ENCODE measurements around the gene DGKD. TPM values are rescaled to one million over a fixed set of nuclear protein-coding genes. Genes with fewer than 3 reads are reported as not detected.
A peak's percentile ranks its signal among the peaks of the same experiment; 100 is the strongest.

DGKD gene
- total RNA-seq, 1 donor from 2014 or later = 17.7 TPM

DNA sequence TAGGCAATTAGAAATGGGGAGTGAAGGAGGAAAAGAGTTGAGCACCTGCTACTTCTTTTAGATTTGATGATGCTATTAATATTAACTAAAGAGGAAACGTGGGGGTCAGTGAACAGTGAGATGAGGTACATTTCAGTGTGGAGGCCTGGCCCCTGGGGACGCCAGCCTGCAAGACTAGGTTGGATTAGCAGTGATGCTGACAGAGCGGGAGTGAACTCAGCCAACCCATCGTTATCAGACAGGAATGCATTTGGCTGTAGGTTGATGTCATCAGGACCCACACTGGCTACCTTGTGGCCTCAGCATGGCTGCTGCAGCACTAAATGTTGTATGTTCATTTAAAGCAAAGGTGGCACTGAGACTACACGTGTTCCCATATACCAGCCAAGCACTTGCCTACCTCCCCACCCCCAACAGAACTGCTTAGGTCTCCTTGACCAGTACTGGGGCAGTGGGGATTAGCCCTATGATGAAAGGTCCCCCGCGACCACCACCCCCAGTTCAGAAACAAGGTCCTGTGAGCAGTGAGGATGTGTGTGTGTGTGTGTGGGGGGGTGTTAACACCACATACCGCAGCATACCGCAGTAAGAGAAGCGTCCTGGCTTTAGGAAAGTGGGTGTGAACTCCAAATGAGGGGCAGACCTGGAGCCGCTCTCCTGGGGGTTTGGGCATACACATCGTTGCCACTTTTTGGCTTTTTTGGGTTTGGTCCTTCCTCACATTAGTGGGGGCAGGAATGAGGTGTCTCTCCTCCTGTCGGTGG, 26.0 kb downstream of the DGKD start:
- H3K27ac Mint-ChIP-seq (ENCODE audit: unreplicated experiment) = peak overlapping the region; percentile 14
- TF ChIP-seq, protein P1, sequence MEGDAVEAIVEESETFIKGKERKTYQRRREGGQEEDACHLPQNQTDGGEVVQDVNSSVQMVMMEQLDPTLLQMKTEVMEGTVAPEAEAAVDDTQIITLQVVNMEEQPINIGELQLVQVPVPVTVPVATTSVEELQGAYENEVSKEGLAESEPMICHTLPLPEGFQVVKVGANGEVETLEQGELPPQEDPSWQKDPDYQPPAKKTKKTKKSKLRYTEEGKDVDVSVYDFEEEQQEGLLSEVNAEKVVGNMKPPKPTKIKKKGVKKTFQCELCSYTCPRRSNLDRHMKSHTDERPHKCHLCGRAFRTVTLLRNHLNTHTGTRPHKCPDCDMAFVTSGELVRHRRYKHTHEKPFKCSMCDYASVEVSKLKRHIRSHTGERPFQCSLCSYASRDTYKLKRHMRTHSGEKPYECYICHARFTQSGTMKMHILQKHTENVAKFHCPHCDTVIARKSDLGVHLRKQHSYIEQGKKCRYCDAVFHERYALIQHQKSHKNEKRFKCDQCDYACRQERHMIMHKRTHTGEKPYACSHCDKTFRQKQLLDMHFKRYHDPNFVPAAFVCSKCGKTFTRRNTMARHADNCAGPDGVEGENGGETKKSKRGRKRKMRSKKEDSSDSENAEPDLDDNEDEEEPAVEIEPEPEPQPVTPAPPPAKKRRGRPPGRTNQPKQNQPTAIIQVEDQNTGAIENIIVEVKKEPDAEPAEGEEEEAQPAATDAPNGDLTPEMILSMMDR (IDR thresholded peaks at IDR 0.05; ENCODE audit: insufficient read depth, low read depth, low read length) = no peak
- no peak for TF ChIP-seq EZH2 (IDR thresholded peaks at IDR 0.05; ENCODE audit: insufficient read depth, low read length)
- Histone ChIP-seq H3K4me1 (ENCODE audit: insufficient read depth, low read length) (no peaks in the 10 kb centered on the region), H3K36me3 (ENCODE audit: insufficient read depth, low read length) (no peaks in the 10 kb centered on the region), H2AFZ (ENCODE audit: low read depth, low read length) (no peak overlapping the region), H3K27me3 (ENCODE audit: insufficient read depth, low read length) (no peaks in the 10 kb centered on the region), H3K4me2 (ENCODE audit: low read length) (no peak overlapping the region), H3K9me3 (ENCODE audit: insufficient read depth, low read depth, low read length) (no peaks in the 10 kb centered on the region), H3K4me3 (ENCODE audit: insufficient read depth, low read depth, low read length) (no peak overlapping the region), H3K27ac (ENCODE audit: low read depth, low read length) (no peak overlapping the region), H3K79me2 (ENCODE audit: insufficient read depth, low read length) (peaks cover 24% of the 10 kb centered on the region), H4K20me1 (ENCODE audit: insufficient read depth, low read length) (peaks cover 52% of the 10 kb centered on the region), H3K9ac (ENCODE audit: low read length) (no peak overlapping the region)
- FAIRE-seq = no peak
- peaks cover 6% of the 10 kb centered on the region for H3K4me1 Mint-ChIP-seq (ENCODE audit: low read depth, unreplicated experiment)
- no peaks in the 10 kb centered on the region for H3K27me3 Mint-ChIP-seq (ENCODE audit: low read depth, unreplicated experiment)
- H3K4me3 Mint-ChIP-seq (ENCODE audit: unreplicated experiment) = no peak overlapping the region
- peaks cover 3% of the 10 kb centered on the region for H3K36me3 Mint-ChIP-seq (ENCODE audit: low read depth, unreplicated experiment)
- peaks cover 1% of the 10 kb centered on the region for H3K9me3 Mint-ChIP-seq (ENCODE audit: unreplicated experiment)
- DNase-seq (ENCODE audit: low read depth) = peak; percentile 23

DNA sequence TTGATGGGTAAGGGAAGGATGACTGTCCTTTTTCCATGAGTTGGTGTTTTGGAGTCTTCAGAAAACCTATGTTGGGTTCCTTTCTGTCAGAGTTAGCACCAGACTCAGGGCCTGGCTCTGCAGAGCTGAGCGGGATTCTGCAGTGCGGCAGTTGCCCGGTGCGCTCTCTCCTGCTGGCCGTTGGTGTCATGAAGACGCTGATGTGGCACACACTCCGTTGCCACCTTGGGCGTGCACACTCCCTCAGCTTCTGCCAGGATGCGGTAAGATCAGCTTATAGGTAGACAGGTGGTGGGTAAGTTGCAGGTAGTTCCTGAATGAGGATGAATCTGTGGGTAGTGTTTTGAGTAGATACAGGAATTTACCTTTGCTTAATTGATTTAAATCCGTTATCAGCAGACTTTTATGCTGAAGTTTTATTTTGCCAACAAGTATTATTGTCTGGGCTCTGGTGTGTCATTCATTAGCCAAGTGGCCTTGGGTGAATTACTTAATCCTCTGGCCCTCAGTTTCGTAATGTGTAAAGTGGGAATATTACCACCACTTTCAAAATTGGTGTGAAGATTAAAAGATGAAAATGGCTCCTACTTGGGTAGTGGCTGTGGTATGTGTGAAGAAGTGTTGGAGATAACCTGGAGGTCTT, 26.8 kb downstream of the DGKD start:
- no peak overlapping the region for H3K4me3 ChIP-seq (ENCODE audit: insufficient read depth, low read depth, low read length)
- H3K27ac ChIP-seq (ENCODE audit: low read depth, low read length) = no peak overlapping the region
- no peak overlapping the region for H3K9ac ChIP-seq (ENCODE audit: low read length)
- Mint-ChIP-seq H3K36me3 (ENCODE audit: low read depth, unreplicated experiment) (peaks cover 3% of the 10 kb centered on the region), H3K9me3 (ENCODE audit: unreplicated experiment) (peaks cover 1% of the 10 kb centered on the region), H3K4me3 (ENCODE audit: unreplicated experiment) (no peak overlapping the region), H3K27ac (ENCODE audit: unreplicated experiment) (no peak overlapping the region), H3K27me3 (ENCODE audit: low read depth, unreplicated experiment) (no peaks in the 10 kb centered on the region), H3K4me1 (ENCODE audit: low read depth, unreplicated experiment) (peaks cover 14% of the 10 kb centered on the region)
- FAIRE-seq = no peak
- H3K27me3 ChIP-seq (ENCODE audit: insufficient read depth, low read length) = no peaks in the 10 kb centered on the region
- H4K20me1 ChIP-seq (ENCODE audit: insufficient read depth, low read length) = peaks cover 54% of the 10 kb centered on the region
- no peak overlapping the region for H3K4me2 ChIP-seq (ENCODE audit: low read length)
- peaks cover 1% of the 10 kb centered on the region for H3K4me1 ChIP-seq (ENCODE audit: insufficient read depth, low read length)
- H2AFZ ChIP-seq (ENCODE audit: low read depth, low read length) = no peak overlapping the region
- H3K36me3 ChIP-seq (ENCODE audit: insufficient read depth, low read length) = no peaks in the 10 kb centered on the region
- H3K9me3 ChIP-seq (ENCODE audit: insufficient read depth, low read depth, low read length) = no peaks in the 10 kb centered on the region
- DNase-seq (ENCODE audit: low read depth) = no peak
- peaks cover 26% of the 10 kb centered on the region for H3K79me2 ChIP-seq (ENCODE audit: insufficient read depth, low read length)
- TF ChIP-seq, protein P1 (IDR thresholded peaks at IDR 0.05; ENCODE audit: insufficient read depth, low read depth, low read length) = no peak
- TF ChIP-seq EZH2 (IDR thresholded peaks at IDR 0.05; ENCODE audit: insufficient read depth, low read length) = no peak

DNA sequence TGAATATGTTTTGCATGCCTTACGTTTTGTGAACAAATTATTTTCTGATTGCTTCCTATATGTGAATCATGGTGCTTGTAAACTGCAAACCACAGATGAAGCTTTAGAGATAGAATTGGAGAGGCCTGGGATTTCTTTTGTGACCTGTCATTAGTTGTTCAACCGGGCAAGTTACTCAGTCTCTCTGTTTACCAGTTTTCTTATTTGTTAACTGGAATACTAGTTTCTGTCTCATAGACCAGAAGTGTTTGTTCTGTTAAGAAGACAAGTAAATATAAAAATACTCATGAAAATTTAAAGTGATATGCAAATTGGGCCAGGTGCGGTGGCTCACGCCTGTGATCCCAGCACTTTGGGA, 27.3 kb downstream of the DGKD start:
- no peaks in the 10 kb centered on the region for H3K27me3 Mint-ChIP-seq (ENCODE audit: low read depth, unreplicated experiment)
- no peak overlapping the region for H3K27ac Mint-ChIP-seq (ENCODE audit: unreplicated experiment)
- FAIRE-seq (no peak), DNase-seq (ENCODE audit: low read depth) (no peak)
- peaks cover 57% of the 10 kb centered on the region for H4K20me1 ChIP-seq (ENCODE audit: insufficient read depth, low read length)
- no peak overlapping the region for H3K4me3 Mint-ChIP-seq (ENCODE audit: unreplicated experiment)
- H3K36me3 Mint-ChIP-seq (ENCODE audit: low read depth, unreplicated experiment) = peaks cover 3% of the 10 kb centered on the region
- H3K36me3 ChIP-seq (ENCODE audit: insufficient read depth, low read length) = no peaks in the 10 kb centered on the region
- H3K4me3 ChIP-seq (ENCODE audit: insufficient read depth, low read depth, low read length) = no peak overlapping the region
- H3K27me3 ChIP-seq (ENCODE audit: insufficient read depth, low read length) = no peaks in the 10 kb centered on the region
- H3K4me2 ChIP-seq (ENCODE audit: low read length) = no peak overlapping the region
- TF ChIP-seq EZH2 (IDR thresholded peaks at IDR 0.05; ENCODE audit: insufficient read depth, low read length) = no peak
- TF ChIP-seq, protein P1 (IDR thresholded peaks at IDR 0.05; ENCODE audit: insufficient read depth, low read depth, low read length) = no peak
- H3K9me3 ChIP-seq (ENCODE audit: insufficient read depth, low read depth, low read length) = no peaks in the 10 kb centered on the region
- H3K27ac ChIP-seq (ENCODE audit: low read depth, low read length) = no peak overlapping the region
- H3K4me1 ChIP-seq (ENCODE audit: insufficient read depth, low read length) = peaks cover 6% of the 10 kb centered on the region
- H2AFZ ChIP-seq (ENCODE audit: low read depth, low read length) = no peak overlapping the region
- H3K9ac ChIP-seq (ENCODE audit: low read length) = no peak overlapping the region
- peaks cover 26% of the 10 kb centered on the region for H3K79me2 ChIP-seq (ENCODE audit: insufficient read depth, low read length)
- peaks cover 1% of the 10 kb centered on the region for H3K9me3 Mint-ChIP-seq (ENCODE audit: unreplicated experiment)
- H3K4me1 Mint-ChIP-seq (ENCODE audit: low read depth, unreplicated experiment) = peaks cover 17% of the 10 kb centered on the region
